ES-I3 (cell line): ENCODE results near the gene NBPF3.

Experiments used
- H3K36me3 ChIP-seq: 2 replicates; pipeline ENCODE4 v1.6.1; 2013; ENCODE audit warnings: mild to moderate bottlenecking, low read length, control low read depth, moderate library complexity; ENCODE audit not compliant: insufficient read depth
- H3K4me1 ChIP-seq: 2 replicates; pipeline ENCODE4 v1.6.1; 2013; ENCODE audit warnings: mild to moderate bottlenecking, control low read depth, low read length; ENCODE audit not compliant: insufficient read depth
- H3K9ac ChIP-seq: 2 replicates; pipeline ENCODE4 v1.6.1; 2013; ENCODE audit warnings: low read depth, mild to moderate bottlenecking, low read length, moderate library complexity
- H3K9me3 ChIP-seq: 2 replicates; pipeline ENCODE4 v1.6.1; 2013; ENCODE audit warnings: mild to moderate bottlenecking, low read length, moderate library complexity; ENCODE audit not compliant: control insufficient read depth, insufficient read depth

NBPF3 gene

DNA sequence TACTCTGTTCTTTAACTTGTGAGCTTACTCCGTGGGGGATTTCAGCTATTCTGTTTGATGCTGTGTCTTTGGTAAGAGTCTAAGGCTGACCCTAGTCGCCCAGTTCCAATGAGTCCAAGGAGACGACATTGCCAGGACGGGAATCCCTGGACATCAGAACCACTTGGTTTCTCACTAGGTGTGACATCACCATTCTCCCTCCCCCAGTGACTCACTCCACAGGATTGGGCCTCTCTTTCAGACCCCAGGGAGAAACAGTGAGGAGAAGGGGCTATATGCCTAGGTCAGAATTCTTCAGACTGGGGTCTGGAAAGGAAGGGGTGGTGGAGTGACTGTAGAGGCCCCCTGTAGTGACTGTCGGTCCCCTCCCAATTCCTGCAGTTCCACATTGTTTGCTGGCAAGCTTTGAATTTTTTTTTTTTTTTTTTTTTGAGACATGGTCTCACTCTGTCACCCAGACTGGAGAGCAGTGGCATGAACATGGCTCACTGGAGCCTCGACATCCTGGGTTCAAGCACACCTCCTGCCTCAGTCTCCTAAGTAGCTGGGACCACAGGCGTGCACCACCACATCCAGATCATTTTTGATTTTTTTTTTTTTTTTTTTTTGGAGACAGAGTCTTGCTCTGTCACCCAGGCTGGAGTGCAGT, 90.6 kb downstream of the NBPF3 start:
- Histone ChIP-seq H3K36me3 (no peaks in the 10 kb centered on the region), H3K9me3 (no peaks in the 10 kb centered on the region), H3K9ac (no peak overlapping the region), H3K4me1 (peaks cover 11% of the 10 kb centered on the region)

DNA sequence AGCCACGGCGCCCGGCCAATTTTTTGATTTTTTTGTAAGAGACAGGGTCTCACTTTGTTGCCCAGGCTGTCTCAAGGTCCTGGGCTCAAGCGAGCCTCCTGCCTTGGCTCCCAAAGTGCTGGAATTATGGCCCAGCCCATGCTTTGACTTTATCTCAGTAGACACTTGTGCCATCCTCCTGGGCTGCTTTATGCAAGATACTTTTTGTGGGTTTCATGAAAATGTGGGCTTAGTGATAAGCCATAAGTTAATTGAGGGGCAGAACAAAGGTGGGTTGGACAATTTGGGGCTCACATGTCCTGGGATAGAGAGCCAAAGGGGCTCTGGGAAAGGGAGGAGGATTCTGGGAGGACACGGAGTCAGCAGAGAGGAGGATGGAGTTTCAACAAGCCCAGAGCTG, 91.3 kb downstream of the NBPF3 start:
- Histone ChIP-seq H3K36me3 (no peaks in the 10 kb centered on the region), H3K4me1 (peaks cover 11% of the 10 kb centered on the region), H3K9me3 (no peaks in the 10 kb centered on the region), H3K9ac (no peak overlapping the region)

DNA sequence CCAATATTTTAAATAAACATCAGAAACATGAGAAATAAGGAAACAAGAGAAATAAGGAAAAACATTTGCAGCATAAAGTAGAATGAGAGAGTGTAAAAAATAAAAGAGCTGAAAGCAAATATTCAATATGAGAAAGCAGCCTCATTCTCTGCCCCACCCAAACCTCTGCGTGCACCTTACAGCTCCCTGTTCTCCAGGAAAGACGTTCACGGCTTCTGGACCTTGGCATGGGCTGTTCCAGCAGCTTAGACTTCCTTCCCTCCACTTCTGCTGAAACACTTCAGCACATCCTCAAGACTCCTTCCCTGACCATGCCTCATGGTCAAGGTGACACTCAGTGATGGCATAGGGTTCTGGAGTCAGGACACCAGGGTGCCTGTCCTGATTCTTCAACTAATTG, 92.6 kb downstream of the NBPF3 start:
- Histone ChIP-seq H3K9ac (no peak overlapping the region), H3K9me3 (no peaks in the 10 kb centered on the region), H3K36me3 (no peaks in the 10 kb centered on the region), H3K4me1 (peaks cover 17% of the 10 kb centered on the region)

DNA sequence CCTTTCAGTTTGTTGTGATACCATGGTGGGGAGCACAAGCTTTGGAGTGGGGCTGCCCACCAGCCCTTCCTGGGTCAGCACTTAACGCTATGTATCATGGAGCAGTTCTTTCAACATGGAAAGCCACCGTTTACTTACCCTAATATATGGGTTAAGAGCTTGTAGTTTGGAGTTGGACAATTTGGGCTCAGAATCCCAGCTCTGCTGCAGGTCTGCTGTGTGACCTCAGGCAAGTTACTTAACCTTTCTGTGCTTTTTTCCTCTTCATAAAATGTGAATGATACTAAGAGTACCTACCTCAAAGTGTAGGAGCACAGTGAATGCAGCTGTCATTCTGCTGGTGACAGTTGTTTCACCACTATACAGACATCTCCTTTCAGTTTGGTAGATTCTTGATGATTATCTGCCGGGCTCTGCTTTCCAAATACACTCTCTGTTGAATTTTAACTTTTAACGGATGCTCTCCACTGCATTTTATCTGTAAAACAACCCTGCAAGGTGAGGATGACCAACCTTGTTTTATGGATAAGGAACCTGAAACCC, 93.1 kb downstream of the NBPF3 start:
- Histone ChIP-seq H3K9ac (no peak overlapping the region), H3K9me3 (no peaks in the 10 kb centered on the region), H3K4me1 (peaks cover 22% of the 10 kb centered on the region), H3K36me3 (no peaks in the 10 kb centered on the region)

DNA sequence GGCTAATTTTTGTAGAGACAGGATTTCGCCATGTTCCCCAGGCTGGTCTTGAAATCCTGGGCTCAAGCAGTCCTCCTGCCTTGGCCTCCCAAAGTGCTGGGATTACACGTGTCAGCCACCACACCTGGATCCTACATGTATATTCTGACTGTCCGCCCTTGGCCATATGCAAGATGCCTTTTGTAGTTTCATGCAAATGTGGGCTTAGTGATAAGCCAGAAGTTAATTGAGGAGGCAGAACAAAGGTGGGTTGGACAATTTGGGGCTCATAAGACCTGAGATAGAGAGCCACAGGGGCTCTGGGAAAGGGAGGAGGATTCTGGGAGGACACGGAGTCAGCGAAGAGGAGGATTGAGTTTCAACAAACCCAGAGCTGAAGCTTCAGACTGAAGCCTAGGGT, 94.2 kb downstream of the NBPF3 start:
- Histone ChIP-seq H3K9ac (no peak overlapping the region), H3K4me1 (peaks cover 22% of the 10 kb centered on the region), H3K36me3 (no peaks in the 10 kb centered on the region), H3K9me3 (no peaks in the 10 kb centered on the region)
